ENCODE data around the gene OARD1.
A peak's percentile ranks its signal among the peaks of the same experiment; 100 is the strongest.

Gene OARD1

GRCh38 chr6:41080621-41081020 is 8.5 kb upstream of the OARD1 start:
- no peak for ATAC-seq
- TF ChIP-seq GLIS3 (CRISPR knock-in tag; IDR thresholded peaks at IDR 0.05), result no peak
- no peak for TF ChIP-seq CSDC2 (CRISPR knock-in tag; IDR thresholded peaks at IDR 0.05)
- TF ChIP-seq POU6F1 (CRISPR knock-in tag; IDR thresholded peaks at IDR 0.05; ENCODE audit: borderline replicate concordance, low read depth), result no peak
- TF ChIP-seq ZFP3 (CRISPR knock-in tag; IDR thresholded peaks at IDR 0.05), result no peak
- no peak for TF ChIP-seq TSHZ2 (CRISPR knock-in tag; IDR thresholded peaks at IDR 0.05)
- no peak for TF ChIP-seq RARB (CRISPR knock-in tag; IDR thresholded peaks at IDR 0.05)
- TF ChIP-seq CSRNP3 (CRISPR knock-in tag; IDR thresholded peaks at IDR 0.05), result no peak
- TF ChIP-seq ARNTL (CRISPR knock-in tag; IDR thresholded peaks at IDR 0.05; ENCODE audit: borderline replicate concordance, low read depth), result no peak
- TF ChIP-seq ZNF70 (CRISPR knock-in tag; IDR thresholded peaks at IDR 0.05), result no peak
- no peak for TF ChIP-seq ZC3H10 (CRISPR knock-in tag; IDR thresholded peaks at IDR 0.05)
- no peak for TF ChIP-seq TOX (CRISPR knock-in tag; IDR thresholded peaks at IDR 0.05; ENCODE audit: borderline replicate concordance)
- no peak for TF ChIP-seq BACH2 (CRISPR knock-in tag; IDR thresholded peaks at IDR 0.05; ENCODE audit: borderline replicate concordance)
- no peak for TF ChIP-seq ESRRG (CRISPR knock-in tag; IDR thresholded peaks at IDR 0.05)
- no peak for TF ChIP-seq ZNF8 (CRISPR knock-in tag; IDR thresholded peaks at IDR 0.05)
- TF ChIP-seq OSR1 (CRISPR knock-in tag; IDR thresholded peaks at IDR 0.05), result no peak
- no peak for TF ChIP-seq SNAI2 (CRISPR knock-in tag; IDR thresholded peaks at IDR 0.05)
- no peak for TF ChIP-seq CREB5 (CRISPR knock-in tag; IDR thresholded peaks at IDR 0.05; ENCODE audit: low read depth)
- no peak for TF ChIP-seq PATZ1 (CRISPR knock-in tag; IDR thresholded peaks at IDR 0.05; ENCODE audit: borderline replicate concordance)

- TF ChIP-seq ESRRG (CRISPR knock-in tag; IDR thresholded peaks at IDR 0.05), result no peak
- TF ChIP-seq OSR1 (CRISPR knock-in tag; IDR thresholded peaks at IDR 0.05), result no peak
- TF ChIP-seq TCF4 (CRISPR knock-in tag; IDR thresholded peaks at IDR 0.05; ENCODE audit: borderline replicate concordance), result peak; percentile 47; the same call in 1 of the 2 replicates
- no peak for ATAC-seq
Observed at GRCh38 chr6:41079080-41079479, 6.9 kb upstream of the OARD1 start.

GRCh38 chr6:41078101-41078500 is 5.9 kb upstream of the OARD1 start:
- ATAC-seq, result no peak
- TF ChIP-seq PATZ1 (CRISPR knock-in tag; IDR thresholded peaks at IDR 0.05; ENCODE audit: borderline replicate concordance) (no peak), TSHZ2 (CRISPR knock-in tag; IDR thresholded peaks at IDR 0.05) (no peak), ESRRG (CRISPR knock-in tag; IDR thresholded peaks at IDR 0.05) (no peak), ZFP3 (CRISPR knock-in tag; IDR thresholded peaks at IDR 0.05) (no peak), TOX (CRISPR knock-in tag; IDR thresholded peaks at IDR 0.05; ENCODE audit: borderline replicate concordance) (no peak), SNAI2 (CRISPR knock-in tag; IDR thresholded peaks at IDR 0.05) (no peak), ZC3H10 (CRISPR knock-in tag; IDR thresholded peaks at IDR 0.05) (no peak), PPARA (CRISPR knock-in tag; IDR thresholded peaks at IDR 0.05; ENCODE audit: borderline replicate concordance) (no peak), POU6F1 (CRISPR knock-in tag; IDR thresholded peaks at IDR 0.05; ENCODE audit: borderline replicate concordance, low read depth) (no peak), RARB (CRISPR knock-in tag; IDR thresholded peaks at IDR 0.05) (no peak), TCF4 (CRISPR knock-in tag; IDR thresholded peaks at IDR 0.05; ENCODE audit: borderline replicate concordance) (no peak)

Measured in SK-N-SH treated with all-trans-retinoic acid at 6 μM for 48 hours (cell line).